CD4-positive, alpha-beta T cell treated with Interleukin-1 beta for 1 hour (primary cell): ENCODE results near the gene RNF180.
"Not testable (repeated sequence)": the region's sequence is repeated elsewhere in the genome, so short reads cannot be mapped to it uniquely, and the experiment has no call there.

Experiments used
- DNase-seq, 2 donors: peaks; one replicate each; pipeline ENCODE4 v3.0.0-alpha.2; 2020 to 2022

The RNF180 gene

DNA sequence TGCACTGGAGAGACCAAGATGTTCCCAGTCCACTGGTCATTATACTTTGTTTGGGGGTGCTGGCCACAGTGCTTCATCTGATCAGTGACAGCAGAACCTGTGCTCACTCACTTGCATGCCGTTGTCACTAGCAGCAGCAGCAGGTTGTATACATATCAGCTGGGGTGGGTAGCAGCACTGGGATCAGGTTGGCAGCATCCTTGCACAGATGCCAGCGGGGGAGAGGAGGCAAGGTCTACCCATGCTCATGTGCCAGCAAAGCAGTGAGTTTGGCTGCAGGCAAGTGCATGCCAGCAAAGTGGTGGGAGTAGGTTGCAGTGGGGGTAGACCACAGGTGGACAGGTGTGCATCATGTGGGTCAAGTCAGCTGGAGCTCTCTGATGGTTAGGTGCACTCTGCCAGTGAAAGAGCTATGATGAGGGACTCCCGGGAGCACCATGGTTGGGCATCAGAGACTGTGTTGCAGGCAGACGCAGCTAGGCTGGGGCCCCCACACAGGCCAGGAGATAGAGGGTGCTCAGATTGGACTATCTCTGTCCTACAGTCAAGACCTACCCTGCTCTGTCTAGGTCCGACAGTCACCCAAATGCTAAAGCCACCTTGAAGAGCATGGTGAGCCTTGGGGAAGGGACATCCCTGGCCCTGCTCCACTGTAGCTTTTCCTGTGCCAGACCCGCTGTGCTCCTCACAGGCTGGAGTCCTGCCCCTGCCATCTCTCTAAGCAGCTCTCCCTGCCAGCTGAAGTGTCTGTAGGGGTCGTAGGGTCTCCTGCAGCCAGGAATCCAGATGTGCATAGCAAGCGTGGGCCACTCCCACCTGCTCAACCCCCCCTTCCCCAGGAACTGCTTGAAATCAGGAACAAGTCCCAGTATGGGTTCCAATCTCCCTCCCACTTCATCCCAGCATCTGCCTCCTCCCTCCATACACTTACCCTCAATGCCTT is 119.8 kb downstream of the RNF180 start:
- DNase-seq: no peak

DNA sequence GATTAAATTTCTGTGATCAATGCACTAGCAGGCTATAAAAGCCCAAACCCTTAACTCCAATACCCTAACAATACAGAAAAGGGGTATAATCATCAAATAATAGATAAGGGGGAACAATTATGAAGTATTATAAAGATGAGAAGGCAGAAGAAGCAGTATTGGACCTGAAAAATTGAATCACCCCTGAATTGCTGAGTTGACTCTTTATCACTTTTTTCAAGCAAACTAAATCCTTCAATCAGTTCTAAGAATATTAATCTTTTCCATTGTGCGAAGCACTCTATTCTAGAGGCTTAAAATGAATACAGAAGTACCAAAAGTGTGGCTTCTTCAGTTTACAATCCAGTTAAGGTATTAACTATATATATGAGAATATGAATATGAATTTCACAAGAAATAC is 120.7 kb downstream of the RNF180 start:
- no peak for DNase-seq

DNA sequence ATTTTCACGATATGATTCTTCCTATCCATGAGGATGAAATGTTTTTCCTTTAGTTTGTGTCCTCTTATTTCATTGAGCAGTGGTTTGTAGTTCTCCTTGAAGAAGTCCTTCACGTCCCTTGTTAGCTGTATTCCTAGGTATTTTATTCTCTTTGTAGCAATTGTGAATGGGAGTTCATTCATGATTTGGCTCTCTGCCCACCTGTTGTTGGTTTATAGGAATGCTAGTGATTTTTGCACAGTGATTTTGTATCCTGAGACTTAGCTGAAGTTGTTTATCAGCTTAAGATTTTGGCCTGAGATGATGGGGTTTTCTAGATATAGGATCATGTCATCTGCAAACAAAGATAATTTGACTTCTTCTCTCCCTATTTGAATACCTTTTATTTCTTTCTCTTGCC is 122.9 kb downstream of the RNF180 start:
- not testable (repeated sequence) for DNase-seq

DNA sequence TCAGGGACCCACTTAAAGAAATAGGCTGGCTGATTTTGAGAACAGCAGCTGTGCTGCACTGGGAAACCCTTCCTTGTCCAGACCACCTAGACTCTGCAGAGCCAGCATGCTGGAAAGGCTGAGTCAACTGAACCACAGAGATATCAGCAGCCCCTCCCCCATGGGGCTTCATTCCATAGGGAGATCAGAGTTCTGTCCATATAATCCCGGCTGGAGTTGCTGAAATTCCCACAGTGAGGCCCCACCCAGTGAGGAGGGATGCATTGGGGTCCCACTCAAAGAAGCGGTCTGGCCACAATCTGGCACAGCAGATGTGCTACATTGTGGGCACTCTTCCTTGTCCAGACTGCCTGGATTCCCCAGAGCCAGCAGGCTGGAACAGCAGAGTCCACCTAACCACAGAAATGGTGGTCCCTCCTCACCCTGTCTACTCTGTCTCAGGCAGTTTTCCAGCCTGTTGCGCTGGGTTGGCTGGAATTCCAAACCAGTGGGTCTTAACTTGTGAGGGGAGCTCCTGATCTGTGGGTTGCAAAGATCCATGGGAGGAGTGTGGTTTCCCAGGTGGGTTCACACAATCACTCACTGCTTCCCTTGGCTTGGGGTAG is 127.1 kb downstream of the RNF180 start:
- DNase-seq: no peak

DNA sequence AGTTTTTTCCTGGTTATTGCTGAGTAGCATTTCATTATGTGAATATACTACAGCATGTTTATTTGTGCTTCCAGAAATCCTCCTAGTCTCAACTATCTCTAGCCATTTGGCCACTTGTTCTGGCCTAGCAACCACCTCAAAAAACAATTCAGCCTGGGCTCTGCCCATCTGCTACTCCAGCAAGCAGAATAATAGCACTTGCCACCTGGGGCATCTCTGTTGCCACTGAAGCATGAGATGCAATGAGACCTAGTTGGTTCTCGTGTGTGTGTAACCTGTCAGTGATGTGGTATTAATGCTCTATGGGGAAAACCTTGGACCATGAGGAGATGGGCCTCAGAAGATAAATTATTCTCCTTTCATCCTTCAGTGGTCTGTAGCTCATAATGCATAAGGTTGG is 129.5 kb downstream of the RNF180 start:
- DNase-seq: no peak

DNA sequence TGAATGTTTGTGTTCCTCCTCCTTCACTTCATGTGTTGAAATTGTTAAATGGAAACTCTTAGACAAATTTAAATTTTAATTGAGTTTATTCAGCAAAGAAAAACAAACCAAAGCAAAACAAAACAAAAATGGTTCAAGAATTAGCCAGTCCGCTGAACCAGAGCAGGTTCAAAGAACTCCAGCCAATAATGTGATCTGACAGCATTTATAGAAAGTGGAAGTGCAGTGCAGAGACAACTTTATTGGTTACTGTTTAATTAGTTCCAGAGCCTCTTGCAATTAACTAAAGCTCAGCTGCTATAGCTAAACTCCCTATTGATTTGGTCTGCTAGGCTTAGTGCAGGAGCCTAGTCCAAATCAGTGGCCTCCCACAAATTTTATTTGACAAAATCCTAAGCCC is 132.9 kb downstream of the RNF180 start:
- no peak for DNase-seq

DNA sequence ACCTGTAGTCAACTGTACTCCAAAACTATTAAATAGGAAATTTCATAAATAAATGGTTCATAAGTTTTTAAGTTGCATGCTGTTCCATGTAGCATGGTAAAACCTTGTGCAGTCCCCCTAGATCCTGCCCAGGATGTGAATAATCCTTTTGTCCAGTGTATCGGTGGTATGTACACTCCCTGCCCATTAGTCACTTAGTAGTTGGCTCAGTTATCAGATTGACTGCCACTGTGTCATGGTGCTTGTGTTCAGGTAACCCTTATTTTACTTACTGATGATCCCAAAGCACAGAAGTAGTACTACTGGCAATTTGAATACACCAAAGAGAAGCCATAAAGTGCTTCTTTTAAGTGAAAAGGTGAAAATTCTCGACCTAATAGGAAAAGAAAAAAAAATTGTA is 134.2 kb downstream of the RNF180 start:
- no peak for DNase-seq

DNA sequence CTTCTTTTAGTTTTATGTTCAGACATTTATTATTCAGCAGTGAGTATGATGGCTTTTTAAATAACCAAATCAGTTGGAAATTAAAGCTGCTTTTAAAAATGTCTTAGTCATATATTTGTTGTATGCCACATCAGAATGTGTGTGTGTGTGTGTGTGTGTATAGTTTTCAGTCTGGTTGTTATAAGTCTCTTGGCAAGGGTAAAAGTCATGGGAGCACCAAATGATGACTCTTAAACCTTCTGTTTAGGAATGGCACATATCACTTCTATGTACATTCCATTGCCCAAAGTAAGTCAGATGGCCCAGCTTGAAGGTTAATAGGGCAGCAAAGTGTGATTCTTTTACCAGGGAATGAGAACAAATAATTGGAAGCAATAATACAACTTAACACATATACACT is 135.9 kb downstream of the RNF180 start:
- no peak for DNase-seq

DNA sequence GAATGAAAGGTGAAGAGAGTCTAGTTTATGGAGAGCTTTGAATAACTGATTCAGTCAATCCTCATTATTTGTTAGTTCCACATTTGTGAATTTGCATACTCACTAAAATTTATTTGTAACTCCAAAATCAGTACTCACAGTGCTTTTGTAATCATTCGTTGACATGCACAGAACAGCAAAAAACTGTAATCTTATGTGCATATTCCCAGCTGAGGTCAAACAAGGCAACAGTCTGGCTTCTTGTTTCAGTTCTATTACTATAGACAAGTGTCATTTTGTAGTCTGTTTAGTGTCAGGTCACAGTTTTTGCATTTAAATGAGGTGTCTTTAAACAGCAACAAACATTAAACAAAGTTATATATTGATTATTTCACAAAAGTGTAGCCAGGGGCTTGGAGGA is 142.5 kb downstream of the RNF180 start:
- no peak for DNase-seq

DNA sequence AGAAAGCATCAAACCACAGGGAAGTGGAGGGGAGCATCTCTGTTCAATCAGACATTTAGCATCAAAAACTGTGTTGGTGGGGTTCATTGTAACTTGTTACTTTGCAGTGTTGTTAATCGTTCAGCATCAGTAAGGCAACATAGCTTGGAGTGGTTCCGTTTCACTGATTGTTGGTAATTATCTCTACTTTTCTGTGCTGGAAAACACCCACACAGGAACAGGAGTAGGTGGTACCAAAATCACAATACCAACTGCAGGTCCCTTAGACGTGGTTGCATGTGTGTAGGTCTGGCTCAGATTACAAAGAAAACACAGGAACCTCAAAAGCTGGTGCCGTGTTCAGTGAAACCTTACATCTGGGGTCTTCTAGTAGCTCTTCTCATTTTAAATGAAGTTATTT is 146.8 kb downstream of the RNF180 start:
- DNase-seq: no peak

DNA sequence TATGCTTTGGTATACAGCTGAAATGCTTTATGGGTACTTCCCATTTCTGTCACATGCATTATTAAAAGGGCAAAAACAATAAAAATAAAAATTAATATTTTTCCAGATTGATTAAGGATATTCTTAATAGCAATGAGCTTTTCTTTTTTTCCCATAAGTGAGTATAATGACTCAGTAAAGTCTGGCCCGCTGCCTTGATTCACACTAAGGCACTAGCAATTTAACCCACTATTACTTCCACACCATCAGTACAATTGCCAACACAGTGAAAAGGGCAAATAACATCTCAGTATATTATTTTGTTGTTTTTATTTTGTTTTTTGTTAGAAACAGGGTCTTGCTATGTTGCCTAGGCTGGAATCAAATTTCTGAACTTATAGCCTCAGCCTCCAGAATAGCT is 150.1 kb downstream of the RNF180 start:
- DNase-seq: no peak

DNA sequence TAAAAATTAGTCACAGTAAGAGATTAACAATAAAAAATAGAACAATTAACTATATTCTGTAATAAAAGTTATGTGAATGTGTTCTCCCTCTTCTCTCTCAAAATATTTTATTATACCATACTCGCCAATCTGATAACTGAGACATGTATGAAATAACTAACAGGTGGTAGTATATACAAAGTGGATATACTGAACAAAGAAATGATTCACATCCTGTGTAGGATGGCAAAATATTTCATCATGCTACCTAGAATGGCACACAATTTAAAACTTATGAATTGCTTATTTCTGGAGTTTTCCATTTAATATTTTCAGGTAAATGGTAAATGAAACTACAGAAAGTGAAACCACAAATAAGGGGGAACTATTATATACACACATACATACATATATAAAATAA is 152.5 kb downstream of the RNF180 start:
- no peak for DNase-seq

DNA sequence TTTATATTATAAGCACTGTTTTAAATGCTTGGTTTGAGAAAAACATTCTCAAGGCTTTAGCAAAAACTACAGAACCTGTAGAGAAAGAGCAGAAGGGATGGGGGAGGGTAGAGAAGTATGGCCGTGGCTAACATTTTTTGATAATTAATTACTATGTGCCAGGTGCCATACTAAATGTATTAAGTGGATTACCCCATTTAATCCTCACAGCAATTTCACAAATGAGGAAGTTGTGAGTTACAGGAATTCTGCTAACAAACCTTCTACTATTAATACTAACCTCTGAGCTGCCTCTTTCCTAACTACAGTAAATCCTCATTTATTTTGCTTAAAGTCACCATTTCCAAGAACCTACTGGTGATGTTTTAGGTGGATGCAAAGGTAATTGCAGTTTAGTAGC is 157.9 kb downstream of the RNF180 start:
- no peak for DNase-seq

DNA sequence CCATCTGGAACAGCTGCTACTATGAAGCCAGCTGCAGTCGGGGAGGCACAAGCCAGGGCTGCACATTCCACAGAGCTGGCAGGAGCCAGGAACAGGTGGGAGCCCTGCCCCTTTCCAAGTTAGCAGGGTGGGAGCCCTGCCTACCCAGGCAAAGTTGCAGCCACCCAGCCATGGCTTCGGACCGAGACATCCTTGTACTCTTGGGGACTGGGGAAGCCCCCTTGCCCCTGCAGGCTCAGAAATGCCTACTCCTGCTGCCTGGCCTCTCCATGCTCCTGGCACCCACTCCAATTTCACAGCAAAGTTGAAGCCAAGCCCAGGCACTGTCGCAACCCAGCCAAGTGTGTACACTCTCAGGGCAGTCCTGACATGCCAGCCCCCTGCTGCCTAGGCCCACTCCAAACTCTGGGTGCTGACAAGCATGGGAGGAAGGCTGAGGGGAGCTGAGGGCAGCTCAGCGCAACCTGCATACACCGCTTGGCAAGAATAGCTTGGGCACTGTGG is 165.1 kb downstream of the RNF180 start:
- no peak for DNase-seq

DNA sequence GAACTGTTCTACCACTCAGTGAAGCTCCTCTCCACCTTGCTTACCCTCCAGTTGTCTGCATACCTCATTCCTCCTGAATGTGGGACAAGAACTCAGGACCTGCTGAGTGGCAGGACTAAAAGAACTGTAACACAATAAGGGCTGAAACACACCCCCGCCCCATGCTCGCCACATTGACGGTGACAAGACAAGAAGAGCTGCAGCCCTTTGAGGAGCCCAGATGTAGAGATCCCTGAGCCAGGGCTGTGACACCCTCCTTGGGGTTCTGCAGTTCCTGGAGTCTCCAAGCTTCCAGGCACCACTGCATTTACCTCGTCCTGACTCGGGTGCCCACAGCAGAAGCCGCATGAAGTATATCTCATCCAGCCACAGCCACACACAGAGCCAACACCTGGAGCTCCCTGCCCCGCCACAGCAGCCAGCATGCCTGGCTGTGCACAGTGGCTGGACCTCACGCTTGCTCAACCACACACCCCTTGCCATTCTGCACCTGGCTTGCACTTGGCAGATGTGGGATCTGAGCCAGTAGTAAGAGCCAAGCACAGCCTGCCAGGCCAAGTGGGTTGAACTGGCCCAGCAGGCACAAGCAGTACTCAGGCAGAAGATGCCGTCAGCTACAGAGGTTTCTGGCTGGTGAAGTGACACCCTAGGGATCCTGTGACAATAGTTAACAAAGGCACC is 166.1 kb downstream of the RNF180 start:
- DNase-seq: no peak

DNA sequence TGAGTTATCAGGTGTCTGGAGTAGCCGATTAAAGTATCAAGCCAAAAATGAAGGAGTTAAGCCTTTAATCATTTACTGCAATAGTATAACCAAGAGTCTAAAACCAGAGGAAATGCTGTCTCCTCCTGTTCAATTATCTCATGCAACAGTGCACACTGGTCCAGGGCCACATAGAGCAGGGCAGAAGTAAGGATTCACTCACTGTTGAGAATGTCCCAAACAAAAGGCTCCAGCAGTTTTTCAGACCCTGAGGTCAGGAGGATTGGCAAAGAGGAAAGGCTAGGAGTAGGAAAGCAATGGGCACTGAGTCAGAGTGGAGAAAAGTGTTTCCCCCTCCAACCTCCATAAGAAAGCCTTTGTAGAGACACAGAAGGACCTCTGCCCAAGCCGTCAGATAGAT is 168.2 kb downstream of the RNF180 start:
- no peak for DNase-seq

DNA sequence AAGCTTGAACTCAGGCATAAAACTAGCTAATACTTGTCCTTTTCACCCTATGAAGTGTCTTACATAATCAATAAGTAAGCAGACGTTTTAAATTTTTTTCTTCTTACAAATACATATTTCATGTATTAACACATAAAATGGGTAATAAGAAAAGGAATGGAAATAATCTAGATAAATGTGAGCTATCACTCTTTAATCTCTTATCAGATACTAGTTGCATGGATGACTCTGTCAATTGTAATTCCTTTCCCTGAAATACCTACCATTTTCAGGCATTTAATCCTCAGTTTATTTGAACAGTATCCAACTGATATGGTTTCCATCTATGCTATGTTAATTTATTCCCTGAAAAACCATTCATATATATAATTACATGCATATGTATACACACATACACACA is 174.1 kb downstream of the RNF180 start:
- no peak for DNase-seq

DNA sequence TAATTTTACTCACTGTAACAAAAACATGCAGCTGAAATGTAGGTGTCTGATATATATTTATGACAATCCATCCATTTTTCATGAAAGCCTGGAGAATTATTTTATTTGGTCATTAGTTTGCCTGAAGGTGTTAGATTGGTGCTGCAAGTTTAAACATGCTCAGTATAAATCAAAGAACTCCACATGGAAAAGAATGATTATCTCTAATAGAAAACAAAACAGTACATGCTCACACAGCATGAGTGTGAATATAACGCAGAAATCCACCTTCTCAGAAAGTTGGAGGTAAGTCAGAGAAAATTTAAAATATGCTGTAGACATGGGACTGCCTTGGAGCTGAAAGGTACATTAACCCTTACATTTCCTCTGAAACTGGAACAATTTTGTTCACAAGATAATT is 174.7 kb downstream of the RNF180 start:
- no peak for DNase-seq

DNA sequence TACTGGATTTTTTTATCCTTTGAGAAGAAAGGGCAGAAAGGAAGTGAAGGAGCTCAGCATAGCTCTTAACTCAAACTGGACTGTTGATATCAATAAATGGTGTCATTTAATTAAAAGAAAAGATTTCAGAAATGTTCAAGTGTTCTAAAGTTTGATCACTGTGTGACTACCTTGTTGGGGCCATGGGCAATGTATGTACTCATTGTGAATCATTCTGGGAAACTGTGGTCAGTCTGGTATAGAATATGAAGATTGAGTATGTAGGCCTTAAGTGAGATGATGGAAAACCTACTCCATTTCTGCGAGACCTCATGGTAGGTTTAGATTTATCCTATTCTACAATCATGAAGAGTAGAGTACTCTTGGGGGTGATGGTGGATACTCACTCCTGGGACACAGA is 175.7 kb downstream of the RNF180 start:
- DNase-seq: no peak

DNA sequence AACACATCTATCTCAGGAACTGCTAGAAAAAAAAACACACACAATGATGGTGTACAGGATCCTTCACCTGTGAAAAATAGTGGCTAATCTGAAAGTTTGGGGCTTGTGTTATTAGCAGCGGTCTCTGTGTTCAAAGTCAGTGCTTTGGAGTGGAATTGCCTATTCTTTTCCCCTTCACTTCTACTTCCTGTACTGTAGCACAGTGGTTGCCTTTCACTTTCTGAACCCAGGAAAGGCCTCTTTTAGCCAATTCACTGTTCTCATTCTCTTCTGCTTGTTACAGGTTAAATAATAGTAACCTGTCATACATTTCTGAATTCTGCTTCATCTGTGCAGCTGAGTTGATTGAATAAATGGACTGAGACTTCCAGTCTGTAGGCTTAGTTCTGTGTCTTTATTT is 178.9 kb downstream of the RNF180 start:
- no peak for DNase-seq

DNA sequence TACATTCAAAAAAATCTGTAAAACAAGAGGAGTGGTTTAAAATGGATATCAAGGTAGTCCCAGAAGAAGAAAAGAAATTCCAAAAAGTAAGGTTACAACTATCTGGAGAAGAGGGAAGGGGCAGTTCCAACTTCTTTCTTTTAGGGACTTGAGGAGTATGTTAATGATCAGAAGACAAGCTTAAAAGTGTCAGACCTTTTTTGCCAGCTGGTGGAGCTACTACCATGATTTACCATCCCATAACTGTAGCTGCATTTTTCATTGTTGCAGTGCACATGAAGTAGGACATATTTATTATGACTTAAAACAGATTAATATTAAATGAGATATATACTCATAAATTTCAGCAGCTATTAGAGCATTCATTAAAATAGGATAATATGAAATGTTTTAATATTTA is 181.7 kb downstream of the RNF180 start:
- no peak for DNase-seq

DNA sequence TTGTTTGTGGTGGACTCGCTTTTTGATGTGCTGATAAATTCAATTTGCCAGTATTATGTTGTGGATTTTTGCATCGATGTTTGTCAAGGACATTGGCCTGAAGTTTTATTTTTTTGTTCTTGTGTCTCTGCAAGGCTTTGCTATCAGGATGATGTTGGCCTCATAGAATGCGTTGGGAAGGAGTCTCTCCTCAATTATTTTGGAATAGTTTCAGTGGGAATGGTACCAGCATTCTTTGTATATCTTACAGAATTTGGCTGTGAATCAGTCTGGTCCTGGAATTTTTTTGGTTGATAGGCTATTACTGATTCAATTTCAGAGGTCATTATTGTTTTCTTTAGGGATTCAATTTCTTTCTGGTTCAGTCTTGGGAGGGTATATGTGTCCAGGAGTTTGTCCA is 198.8 kb downstream of the RNF180 start:
- DNase-seq: no peak

DNA sequence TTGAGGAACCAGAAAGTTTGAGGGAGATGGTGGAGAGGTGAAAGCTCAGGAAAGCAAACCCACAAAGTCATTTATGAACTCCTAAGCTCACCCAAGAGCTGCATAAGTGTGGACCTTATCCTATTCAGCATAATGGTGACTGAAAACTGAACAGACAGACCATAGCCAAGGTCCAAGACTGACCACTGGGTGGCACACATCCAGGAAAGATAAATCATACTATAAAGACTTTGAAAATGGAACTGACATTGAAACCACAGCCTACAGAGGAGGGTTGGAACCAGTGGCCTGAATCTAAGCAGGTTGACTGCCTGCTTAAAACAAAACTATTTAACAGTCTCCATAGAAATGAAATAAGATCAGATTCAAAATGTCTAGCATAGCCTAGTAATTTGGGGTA is 219.1 kb downstream of the RNF180 start:
- no peak for DNase-seq

DNA sequence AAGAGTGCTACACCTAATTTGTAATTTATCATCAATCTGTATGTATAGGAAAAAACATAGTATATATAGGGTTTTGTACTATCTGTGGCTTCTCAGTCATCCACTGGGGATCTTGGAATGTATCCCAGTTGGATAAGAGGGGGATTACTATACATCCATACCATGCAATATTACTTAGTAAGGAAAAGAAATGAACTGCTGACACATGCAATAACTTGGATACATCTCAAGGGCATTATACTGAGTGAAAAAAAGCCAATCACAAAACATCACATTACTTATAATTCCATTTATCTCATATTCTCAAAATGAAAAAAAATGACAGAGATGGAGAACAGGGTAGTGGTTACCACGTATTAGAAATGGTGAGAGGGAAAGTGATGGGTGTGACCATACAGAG is 231.9 kb downstream of the RNF180 start:
- no peak for DNase-seq
